Body of pancreas (tissue), 4 donors: ENCODE measurements around the gene KIF6.

Source experiments
- POLR2A ChIP-seq, 3 donors: fragments of 450-650 bp; IDR thresholded peaks; one replicate each; pipeline ENCODE4 v1.6.1; 2016; ENCODE audit warnings: antibody characterized with exemption in 3 of 3, mild to moderate bottlenecking in 2 of 3
- TF ChIP-seq, protein P1 (sequence below), 7 experiments: fragments of 450-650 bp in 4 of 7; fragments of 200-600 bp in 3 of 7; sonication (generic) in 3 of 7; IDR thresholded peaks; one replicate each; pipeline ENCODE4 v1.5.1; 2016 to 2019; ENCODE audit warnings: antibody characterized with exemption in 7 of 7

DNA sequence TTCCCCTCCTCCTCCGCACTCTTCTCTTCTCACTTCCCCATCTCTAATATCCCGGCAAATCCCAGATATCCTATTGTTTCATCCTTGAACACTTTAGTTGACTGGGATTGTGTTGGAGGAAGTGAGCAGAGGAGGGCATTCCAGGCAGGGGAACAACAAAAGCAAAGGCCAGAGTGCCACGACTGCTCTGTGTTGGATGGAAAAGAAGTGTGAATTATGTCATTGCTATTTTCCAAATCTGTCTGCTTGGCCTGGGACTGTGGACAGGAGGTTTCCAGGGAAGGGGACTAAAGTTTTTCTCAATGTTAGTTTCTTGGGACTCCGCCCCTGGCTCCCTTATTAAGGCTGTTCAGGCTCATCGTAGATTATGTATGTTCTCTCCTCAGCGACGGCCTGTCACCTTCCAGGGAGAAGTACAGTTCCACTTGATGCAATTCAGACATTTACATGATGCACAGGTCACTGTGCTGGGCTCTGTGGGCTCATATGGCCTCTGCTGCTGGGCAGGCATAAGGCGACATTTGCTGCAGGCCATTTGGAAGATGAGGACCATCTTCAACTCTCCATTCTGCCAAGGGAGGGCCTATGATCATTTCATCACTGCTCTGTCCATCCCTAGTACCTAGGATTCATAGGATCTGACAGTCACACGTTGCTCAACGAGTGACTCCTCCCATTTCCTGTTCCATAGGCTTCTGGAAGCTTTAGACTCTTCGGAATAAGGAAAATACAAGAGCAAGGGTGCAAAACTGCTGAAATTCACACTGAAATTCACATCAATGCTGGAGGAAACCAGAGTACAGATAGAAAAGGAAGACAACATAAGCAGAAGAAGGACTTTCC, 303.6 kb downstream of the KIF6 start:
- TF ChIP-seq, protein P1, sequence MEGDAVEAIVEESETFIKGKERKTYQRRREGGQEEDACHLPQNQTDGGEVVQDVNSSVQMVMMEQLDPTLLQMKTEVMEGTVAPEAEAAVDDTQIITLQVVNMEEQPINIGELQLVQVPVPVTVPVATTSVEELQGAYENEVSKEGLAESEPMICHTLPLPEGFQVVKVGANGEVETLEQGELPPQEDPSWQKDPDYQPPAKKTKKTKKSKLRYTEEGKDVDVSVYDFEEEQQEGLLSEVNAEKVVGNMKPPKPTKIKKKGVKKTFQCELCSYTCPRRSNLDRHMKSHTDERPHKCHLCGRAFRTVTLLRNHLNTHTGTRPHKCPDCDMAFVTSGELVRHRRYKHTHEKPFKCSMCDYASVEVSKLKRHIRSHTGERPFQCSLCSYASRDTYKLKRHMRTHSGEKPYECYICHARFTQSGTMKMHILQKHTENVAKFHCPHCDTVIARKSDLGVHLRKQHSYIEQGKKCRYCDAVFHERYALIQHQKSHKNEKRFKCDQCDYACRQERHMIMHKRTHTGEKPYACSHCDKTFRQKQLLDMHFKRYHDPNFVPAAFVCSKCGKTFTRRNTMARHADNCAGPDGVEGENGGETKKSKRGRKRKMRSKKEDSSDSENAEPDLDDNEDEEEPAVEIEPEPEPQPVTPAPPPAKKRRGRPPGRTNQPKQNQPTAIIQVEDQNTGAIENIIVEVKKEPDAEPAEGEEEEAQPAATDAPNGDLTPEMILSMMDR (IDR thresholded peaks at IDR 0.05), result no peak
- TF ChIP-seq POLR2A (IDR thresholded peaks at IDR 0.05), result no peak
